Upper lobe of left lung (tissue), 6 donors: ENCODE measurements around the gene PPP1R18. TPM values are rescaled to one million over a fixed set of nuclear protein-coding genes. Genes with fewer than 3 reads are reported as not detected.

Source experiments
- ATAC-seq, 2 donors: fragments of 200-7000 bp; cut with Tn5 transposase; one replicate each; pipeline ENCODE4 v1.9.1; 2022; ENCODE audit warnings: mild to moderate bottlenecking in 2 of 2, moderate library complexity in 2 of 2; ENCODE audit not compliant: low FRiP score in 2 of 2
- DNase-seq, 2 donors: peaks; one replicate each; pipeline ENCODE4 v3.0.0-alpha.2; 2019 to 2020
- H3K27ac ChIP-seq, 4 donors: fragments of 200-600 bp; sonication (generic); one replicate each; pipeline ENCODE4 v1.5.1; 2016 to 2019
- H3K27me3 ChIP-seq, 4 donors: fragments of 200-600 bp; sonication (generic); one replicate each; pipeline ENCODE4 v1.5.1; 2017 to 2019
- H3K36me3 ChIP-seq, 4 donors: fragments of 200-600 bp; sonication (generic); one replicate each; pipeline ENCODE4 v1.5.1; 2016 to 2019
- H3K4me1 ChIP-seq, 4 donors: fragments of 200-600 bp; sonication (generic); one replicate each; pipeline ENCODE4 v1.5.1; 2018 to 2019
- H3K4me3 ChIP-seq, 4 donors: fragments of 200-600 bp; sonication (generic); one replicate each; pipeline ENCODE4 v1.5.1; 2017 to 2019; ENCODE audit warnings: mild to moderate bottlenecking in 2 of 4, moderate library complexity in 1 of 4
- H3K9me3 ChIP-seq, 4 donors: fragments of 200-600 bp; sonication (generic); one replicate each; pipeline ENCODE4 v1.5.1; 2018 to 2019
- EP300 ChIP-seq, 4 donors: sonication (generic); formaldehyde crosslinking; IDR thresholded peaks; one replicate each; pipeline ENCODE4 v1.5.1; 2017; ENCODE audit warnings: antibody characterized with exemption in 4 of 4, control low read depth in 2 of 4
- POLR2A ChIP-seq, 4 donors: fragments of 450-650 bp; IDR thresholded peaks; one replicate each; pipeline ENCODE4 v1.5.1; 2016 to 2017; ENCODE audit warnings: antibody characterized with exemption in 4 of 4, mild to moderate bottlenecking in 2 of 4
- POLR2AphosphoS5 ChIP-seq, 2 donors: sonication (generic); formaldehyde crosslinking; IDR thresholded peaks; one replicate each; pipeline ENCODE4 v1.5.1; 2017; ENCODE audit warnings: antibody characterized with exemption in 2 of 2
- WGBS, 2 donors: methylation state at CpG; one replicate each; pipeline ENCODE4 v1.1.5; 2017 to 2018; 5-methylcytosine and 5-hydroxymethylcytosine counted together
- total RNA-seq, 6 donors: library from RNA; depleted of rRNA in 4 of 6; stranded (reverse); fragments of >200 nt in 4 of 6; gene quantifications; one replicate each; pipeline versions ENCODE4 v1.1.0 to v1.2.1, GENCODE V29; 2016 to 2021
- TF ChIP-seq, protein P1 (sequence below), 6 experiments: fragments of 450-650 bp in 4 of 6; fragments of 200-600 bp in 2 of 6; sonication (generic) in 2 of 6; IDR thresholded peaks; one replicate each; pipeline ENCODE4 v1.5.1; 2016 to 2019; ENCODE audit warnings: antibody characterized with exemption in 6 of 6
- donor health status: DM: no; HTN: no; CAD: no; lungs with moderate emphysema.
- donor health status: DM: no; HTN: yes; CAD: no; lungs with severe emphysema.

The PPP1R18 gene
- total RNA-seq, 6 donors from 2014 or later = 23.5 to 103 (median 60.8) TPM

DNA sequence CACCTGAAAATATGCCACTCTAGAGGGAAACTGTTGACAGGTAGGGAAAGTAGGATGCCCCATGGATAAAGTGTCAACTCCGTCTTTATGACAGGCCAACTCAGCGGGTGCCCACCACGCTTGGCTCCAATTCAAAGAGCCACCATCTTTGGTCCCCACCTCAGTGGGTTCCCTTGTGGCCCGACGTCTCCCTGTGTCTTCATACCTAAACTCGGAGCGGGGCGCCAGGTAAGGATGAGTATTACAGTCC is 30.4 kb upstream of the PPP1R18 start:
- H3K36me3 ChIP-seq = peaks cover 0 to 29% (median 19%) of the 10 kb centered on the region in 4 donors
- no peaks in the 10 kb centered on the region for H3K9me3 ChIP-seq
- ATAC-seq (no peak), DNase-seq (no peak)
- WGBS, 2 donors = 3 to 4% methylated on average over 8 of the region's 8 CpGs
- TF ChIP-seq, protein P1, sequence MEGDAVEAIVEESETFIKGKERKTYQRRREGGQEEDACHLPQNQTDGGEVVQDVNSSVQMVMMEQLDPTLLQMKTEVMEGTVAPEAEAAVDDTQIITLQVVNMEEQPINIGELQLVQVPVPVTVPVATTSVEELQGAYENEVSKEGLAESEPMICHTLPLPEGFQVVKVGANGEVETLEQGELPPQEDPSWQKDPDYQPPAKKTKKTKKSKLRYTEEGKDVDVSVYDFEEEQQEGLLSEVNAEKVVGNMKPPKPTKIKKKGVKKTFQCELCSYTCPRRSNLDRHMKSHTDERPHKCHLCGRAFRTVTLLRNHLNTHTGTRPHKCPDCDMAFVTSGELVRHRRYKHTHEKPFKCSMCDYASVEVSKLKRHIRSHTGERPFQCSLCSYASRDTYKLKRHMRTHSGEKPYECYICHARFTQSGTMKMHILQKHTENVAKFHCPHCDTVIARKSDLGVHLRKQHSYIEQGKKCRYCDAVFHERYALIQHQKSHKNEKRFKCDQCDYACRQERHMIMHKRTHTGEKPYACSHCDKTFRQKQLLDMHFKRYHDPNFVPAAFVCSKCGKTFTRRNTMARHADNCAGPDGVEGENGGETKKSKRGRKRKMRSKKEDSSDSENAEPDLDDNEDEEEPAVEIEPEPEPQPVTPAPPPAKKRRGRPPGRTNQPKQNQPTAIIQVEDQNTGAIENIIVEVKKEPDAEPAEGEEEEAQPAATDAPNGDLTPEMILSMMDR (IDR thresholded peaks at IDR 0.05) = no peak
- TF ChIP-seq EP300 (IDR thresholded peaks at IDR 0.05) = no peak
- no peak for TF ChIP-seq POLR2A (IDR thresholded peaks at IDR 0.05)
- no peak for TF ChIP-seq POLR2AphosphoS5 (IDR thresholded peaks at IDR 0.05)
- peak overlapping the region; percentile 52 to 76 (median 62) for H3K4me3 ChIP-seq
- peaks cover 30 to 32% (median 32%) of the 10 kb centered on the region in 4 donors for H3K4me1 ChIP-seq
- peak overlapping the region; percentile 91 to 93 (median 92) for H3K27ac ChIP-seq
- no peaks in the 10 kb centered on the region for H3K27me3 ChIP-seq

DNA sequence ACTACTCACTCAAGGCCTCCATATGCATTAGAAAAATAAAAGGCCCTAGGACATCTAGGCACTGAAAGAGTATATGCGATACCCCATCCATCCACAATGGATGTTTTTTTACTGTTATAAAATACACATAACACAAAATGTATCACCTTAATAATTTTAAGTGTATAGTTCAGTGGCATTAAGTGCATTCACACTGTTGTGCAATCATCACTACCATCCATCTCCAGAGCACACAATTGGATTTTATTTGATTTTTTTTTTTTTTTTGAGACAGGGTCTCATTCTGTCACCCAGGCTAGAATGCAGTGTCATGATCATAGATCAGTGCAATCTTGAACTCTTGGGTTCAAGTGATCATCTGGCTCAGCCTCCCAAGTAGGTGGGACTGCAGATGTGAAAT is 27.8 kb upstream of the PPP1R18 start:
- no peaks in the 10 kb centered on the region for H3K27me3 ChIP-seq
- no peak for ATAC-seq
- H3K36me3 ChIP-seq = peaks cover 5 to 52% (median 35%) of the 10 kb centered on the region in 4 donors
- H3K27ac ChIP-seq = no peak overlapping the region
- TF ChIP-seq POLR2A (IDR thresholded peaks at IDR 0.05) (no peak), EP300 (IDR thresholded peaks at IDR 0.05) (no peak), POLR2AphosphoS5 (IDR thresholded peaks at IDR 0.05) (no peak)
- H3K4me1 ChIP-seq = peaks cover 24 to 25% (median 25%) of the 10 kb centered on the region in 4 donors
- H3K9me3 ChIP-seq = no peaks in the 10 kb centered on the region
- no peak for DNase-seq
- 97 to 100% methylated on average over 1 of the region's 1 CpG for WGBS, 2 donors
- no peak overlapping the region for H3K4me3 ChIP-seq

DNA sequence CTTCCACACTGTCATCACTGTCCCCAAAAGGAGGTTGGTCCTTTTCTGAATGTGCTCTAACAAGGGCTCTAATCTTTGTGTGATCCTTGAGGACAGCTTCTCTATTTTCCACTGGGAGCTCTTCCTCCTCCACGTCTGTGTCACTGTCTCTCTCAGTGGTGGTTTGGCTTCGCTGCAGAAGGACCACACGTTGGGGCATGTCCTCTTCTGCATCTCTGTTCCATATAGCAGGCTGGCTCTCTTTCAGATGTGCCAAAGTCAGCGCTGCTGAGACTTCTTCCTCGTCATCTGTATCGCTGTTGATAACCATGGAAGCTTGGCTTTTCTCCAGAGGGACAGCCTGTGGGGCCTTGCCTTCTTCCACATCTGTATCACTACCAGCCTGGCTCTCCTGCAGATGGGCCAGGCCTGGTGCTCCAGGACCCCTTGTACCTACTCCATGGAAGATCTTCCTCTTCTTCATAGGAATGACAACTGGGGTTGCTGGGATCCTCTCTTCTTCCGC is 26.0 kb upstream of the PPP1R18 start:
- DNase-seq (no peak), ATAC-seq (no peak)
- no peak for TF ChIP-seq POLR2A (IDR thresholded peaks at IDR 0.05)
- TF ChIP-seq EP300 (IDR thresholded peaks at IDR 0.05) = no peak
- TF ChIP-seq POLR2AphosphoS5 (IDR thresholded peaks at IDR 0.05) = no peak
- TF ChIP-seq, protein P1 (IDR thresholded peaks at IDR 0.05) = no peak
- Histone ChIP-seq H3K27ac (no peak overlapping the region), H3K4me1 (peaks cover 8 to 9% (median 9%) of the 10 kb centered on the region in 4 donors), H3K27me3 (no peaks in the 10 kb centered on the region), H3K4me3 (no peak overlapping the region), H3K9me3 (no peaks in the 10 kb centered on the region), H3K36me3 (peaks cover 5 to 65% (median 41%) of the 10 kb centered on the region in 4 donors)
- WGBS, 2 donors = 88 to 90% methylated on average over 7 of the region's 7 CpGs

DNA sequence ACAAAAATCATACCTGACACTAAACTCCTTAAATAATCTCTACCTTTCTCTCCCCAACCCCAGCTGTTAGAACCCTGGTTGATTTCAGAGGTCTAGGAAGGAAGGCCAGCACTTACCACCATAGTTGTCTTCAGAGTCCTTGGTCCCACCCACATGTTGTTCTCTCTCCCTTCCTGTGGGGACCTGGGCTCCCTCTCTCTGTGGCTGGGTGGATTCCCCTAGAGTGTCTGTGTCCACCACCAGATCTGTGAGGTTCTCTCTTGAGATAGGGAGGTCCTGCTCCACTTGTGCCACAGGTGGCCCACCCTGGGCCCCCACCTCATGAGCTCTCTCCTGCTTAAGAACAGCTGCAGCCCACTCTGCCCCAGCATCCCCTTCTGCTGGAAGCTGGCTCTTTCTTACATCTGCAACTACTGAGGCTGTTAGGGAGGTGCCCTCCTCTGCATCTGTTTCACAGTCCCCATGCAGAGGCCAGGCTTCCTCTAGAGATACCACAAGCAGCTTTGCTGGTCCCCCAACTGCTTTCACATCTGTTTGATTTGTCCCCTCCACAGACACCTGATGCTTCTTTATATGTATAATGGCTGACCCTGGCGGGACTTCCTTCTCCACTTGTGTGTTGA is 25.4 kb upstream of the PPP1R18 start:
- no peaks in the 10 kb centered on the region for H3K27me3 ChIP-seq
- 83 to 92% methylated on average over 1 of the region's 1 CpG for WGBS, 2 donors
- H3K4me1 ChIP-seq = peaks cover 8 to 9% (median 9%) of the 10 kb centered on the region in 4 donors
- ATAC-seq (no peak), DNase-seq (no peak)
- no peak overlapping the region for H3K27ac ChIP-seq
- peaks cover 10 to 72% (median 45%) of the 10 kb centered on the region in 4 donors for H3K36me3 ChIP-seq
- no peak overlapping the region for H3K4me3 ChIP-seq
- H3K9me3 ChIP-seq = no peaks in the 10 kb centered on the region
- TF ChIP-seq EP300 (IDR thresholded peaks at IDR 0.05) = no peak
- TF ChIP-seq, protein P1 (IDR thresholded peaks at IDR 0.05) = no peak

DNA sequence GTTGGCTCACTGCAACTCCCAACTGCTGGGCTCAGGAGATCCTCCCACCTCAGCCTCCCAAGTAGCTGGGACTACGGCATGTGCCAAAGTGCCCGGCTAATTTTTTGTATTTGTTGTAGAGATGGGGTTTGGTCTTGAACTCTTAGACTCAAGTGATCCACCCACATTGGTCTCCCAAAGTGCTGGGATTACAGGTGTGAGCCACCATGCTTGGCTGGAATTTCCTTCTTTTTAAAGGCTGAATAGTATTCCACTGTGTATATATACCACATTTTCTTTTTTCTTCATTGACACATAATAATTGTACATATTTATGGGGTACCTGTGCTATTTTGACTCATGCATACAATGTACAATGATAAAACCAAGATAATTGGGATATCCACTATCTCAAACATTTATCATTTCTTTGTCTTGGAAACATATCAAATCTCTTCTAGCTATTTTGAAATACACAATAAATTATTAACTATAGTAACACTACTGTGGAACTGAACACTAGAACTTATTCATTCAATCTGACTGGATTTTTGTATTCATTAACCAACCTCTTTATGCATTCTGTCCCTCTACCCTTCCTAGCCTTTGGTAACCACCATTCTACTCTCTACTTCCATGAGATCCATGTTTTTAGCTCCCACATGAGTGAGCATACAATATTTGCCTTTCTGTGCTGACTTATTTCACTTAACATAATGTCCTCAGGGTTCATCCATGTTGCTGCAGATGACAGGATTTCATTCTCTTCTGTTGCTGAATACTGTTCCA is 22.8 kb upstream of the PPP1R18 start:
- ATAC-seq (no peak), DNase-seq (no peak)
- peaks cover 11 to 89% (median 53%) of the 10 kb centered on the region in 4 donors for H3K36me3 ChIP-seq

More for the DNA sequence above, 22.8 kb upstream of the PPP1R18 start:
- Histone ChIP-seq H3K27ac (no peak overlapping the region), H3K4me1 (no peaks in the 10 kb centered on the region), H3K4me3 (no peak overlapping the region), H3K27me3 (no peaks in the 10 kb centered on the region), H3K9me3 (no peaks in the 10 kb centered on the region)
- TF ChIP-seq POLR2AphosphoS5 (IDR thresholded peaks at IDR 0.05) (no peak), POLR2A (IDR thresholded peaks at IDR 0.05) (no peak), EP300 (IDR thresholded peaks at IDR 0.05) (no peak)
- TF ChIP-seq, protein P1 (IDR thresholded peaks at IDR 0.05) = no peak
- 92 to 95% methylated on average over 2 of the region's 2 CpGs for WGBS, 2 donors
